Measurements from ENCODE around the gene NOC4L.
"Not testable (repeated sequence)": the region's sequence is repeated elsewhere in the genome, so short reads cannot be mapped to it uniquely, and the experiment has no call there.

The NOC4L gene

DNA sequence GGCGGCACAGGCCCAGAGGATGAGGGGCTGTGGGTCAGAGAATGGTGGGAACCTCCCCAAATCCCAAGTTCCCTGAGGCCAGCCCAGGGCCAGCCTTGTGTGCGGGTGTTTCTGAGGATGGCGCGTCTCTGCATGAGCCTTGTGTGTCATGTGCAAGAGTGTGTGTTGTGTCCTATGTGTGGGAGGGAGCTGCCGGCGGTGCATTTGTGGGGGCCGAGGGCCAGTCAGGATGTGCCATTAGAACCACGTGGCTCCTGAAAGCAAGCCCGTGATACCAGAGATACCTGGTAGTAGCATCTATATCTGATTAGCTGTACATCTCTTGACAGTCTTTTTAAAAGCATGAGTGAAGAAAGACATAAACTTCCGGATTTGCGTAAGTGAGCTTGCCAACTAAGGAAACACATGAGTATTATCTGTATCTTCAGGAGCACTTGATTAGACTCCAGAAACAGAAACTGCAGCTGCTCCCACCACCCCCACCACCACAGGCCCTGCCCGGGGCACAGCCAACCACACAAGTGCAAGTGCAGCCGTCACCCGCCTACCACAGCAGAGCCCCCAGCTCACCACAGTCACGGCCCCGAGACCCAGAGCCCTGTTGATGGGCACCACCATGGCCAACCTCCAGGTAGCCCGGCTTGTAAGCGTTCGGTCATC is 19.4 kb upstream of the NOC4L start:
- FAIRE-seq, result no peak

DNA sequence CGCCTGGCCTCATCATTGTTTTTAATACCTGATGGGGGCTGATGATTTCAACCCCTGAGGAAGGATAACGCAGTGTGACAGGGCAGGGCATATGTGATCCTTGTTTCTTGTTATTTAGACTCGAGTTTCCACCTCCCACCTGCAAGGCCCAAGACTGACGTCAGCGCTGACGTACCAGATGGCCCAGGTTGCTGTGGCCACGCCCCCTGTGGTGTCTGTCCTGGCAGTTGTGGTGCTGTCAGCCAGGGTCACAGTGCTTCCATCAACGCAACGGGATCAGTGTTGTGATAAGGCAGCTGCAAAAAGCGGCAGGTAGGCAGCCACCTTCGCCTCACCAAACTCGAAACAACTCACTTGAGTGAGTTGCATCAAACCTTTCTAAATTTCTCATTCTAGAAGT is 18.5 kb upstream of the NOC4L start:
- no peak for FAIRE-seq

DNA sequence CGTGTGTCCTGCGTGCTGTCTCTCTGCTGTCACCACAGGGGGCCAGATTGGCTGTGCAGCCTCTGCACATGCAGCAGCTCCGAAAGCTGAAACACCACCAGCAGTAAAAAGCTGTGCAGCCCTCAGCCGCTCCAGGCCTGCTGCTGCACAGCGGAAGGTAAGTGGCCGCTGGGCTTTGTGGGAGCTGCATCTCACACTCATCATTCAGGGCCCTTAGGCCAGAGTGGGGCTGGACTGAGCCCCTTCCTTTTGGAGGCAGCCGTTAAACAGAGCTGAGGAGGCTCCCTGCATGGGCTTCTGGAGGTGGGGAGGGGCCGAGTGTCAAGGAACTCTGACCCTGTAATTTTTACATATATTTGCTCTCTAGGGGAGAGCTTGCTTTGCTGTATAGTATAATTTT is 17.2 kb upstream of the NOC4L start:
- FAIRE-seq, result no peak

DNA sequence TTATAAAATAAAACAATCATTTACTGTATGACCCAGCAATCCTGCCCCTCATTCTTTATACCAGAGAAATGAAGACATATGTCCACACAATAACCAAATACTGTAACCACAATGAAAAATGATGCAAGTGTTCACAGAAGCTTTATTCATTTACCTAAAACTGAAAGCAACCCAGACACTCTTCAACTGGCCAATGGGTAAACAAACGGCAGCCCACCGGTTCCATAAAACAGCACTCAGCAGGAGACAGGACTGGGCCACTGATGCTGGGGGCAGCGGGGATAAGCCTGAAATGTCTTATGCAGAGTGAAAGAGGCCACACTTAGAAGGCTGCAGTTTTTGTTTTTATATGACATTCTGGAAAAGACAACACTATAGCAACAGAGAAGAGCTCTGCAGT is 15.2 kb upstream of the NOC4L start:
- FAIRE-seq, result no peak

DNA sequence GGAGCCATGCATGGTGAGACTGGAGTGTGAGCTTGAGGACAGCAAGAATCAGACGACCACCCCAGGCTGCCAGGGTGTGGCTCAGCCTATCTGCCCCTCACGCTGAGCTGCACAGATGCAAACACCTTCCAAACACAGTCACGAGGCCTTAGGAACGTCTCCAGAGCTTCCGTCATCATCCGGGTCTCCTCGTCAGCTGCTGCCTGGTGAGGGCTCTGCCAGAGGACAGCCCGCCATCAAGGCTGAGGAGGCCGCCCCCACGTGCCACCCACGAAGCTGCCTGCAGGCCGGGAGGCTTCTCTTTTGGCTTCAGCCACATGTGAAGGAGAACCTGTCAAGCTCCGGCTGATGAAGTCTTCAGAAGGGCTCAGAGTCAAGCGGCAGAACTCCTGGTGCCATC is 13.6 kb upstream of the NOC4L start:
- no peak for FAIRE-seq

DNA sequence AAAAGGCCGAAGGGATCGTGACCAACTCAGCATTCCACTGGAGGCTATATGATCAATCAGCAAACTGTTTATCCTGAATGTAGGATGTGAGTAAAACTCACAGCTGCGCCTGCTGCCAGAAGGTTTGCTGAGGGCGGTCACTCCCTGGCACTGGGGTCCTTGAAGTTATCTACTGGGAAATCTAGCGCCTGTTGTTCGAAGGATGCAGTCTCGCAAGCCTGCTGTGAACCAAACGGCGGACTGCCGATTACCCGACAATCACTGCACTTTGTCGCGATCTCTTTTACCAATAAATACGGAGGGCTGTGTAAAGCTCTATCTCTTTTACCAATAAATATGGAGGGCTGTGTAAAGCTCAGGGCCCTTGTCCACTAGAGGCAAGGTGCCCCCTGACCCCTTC is 13.0 kb upstream of the NOC4L start:
- no peak for FAIRE-seq

DNA sequence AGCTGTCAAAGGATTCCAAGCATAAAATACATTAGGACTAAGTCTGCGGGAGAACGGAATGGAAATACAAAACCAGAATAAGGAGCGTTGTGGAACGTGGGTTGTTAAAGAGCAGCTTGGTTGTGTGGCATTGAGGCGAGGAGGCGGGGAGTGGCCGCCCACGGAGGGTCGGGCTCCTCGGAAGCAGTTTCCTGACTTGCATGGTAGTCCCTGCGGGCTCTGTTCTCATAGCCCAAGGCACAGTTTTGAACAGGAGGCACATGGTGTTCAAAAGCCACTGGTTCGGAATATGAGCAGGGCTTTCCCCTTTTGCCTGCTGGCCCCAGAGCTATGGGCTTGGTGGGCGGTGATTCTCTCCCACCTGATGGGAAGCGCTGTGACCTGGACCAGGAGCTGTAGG is 12.3 kb upstream of the NOC4L start:
- FAIRE-seq, result no peak

DNA sequence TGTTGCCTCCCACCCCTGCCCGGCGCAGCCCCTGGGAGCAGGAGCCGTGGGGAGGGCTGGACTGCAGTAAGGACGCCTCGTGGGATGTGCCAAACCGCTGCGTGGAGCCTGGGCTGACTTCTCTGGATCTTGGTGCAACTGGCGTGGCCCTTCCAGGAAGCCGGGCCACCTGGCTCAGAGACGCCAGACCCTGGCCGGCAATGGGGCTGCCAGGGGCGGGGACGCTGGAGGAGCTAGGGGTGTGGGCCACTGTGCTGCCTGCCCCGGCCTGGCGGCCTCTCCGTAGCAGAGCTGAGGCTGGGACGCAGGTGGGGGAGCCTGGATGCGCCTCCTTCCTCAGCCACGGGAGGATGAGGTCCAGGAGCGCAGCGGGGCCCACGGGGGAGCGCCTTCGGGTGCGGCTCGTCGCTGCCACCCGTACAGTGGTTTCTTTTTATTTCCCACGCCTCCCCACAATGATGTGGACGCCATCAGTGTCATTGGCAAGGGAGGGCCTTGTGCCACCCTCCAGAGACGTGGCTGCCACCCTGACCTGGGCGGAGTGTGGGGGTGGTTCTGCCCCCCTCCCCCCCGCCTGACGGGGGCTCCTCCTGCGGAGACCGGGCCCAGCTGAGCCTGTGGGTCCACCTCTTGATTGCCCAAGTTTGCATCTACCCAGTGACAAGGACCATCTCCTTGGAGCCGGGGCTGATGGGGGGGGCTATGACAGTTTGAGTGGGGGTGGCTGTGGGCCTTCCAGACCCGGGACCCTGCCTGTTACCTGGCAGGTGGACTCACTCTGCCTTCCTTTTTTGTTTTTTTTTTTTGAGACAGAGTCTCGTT is 11.4 kb upstream of the NOC4L start:
- FAIRE-seq, result no peak

DNA sequence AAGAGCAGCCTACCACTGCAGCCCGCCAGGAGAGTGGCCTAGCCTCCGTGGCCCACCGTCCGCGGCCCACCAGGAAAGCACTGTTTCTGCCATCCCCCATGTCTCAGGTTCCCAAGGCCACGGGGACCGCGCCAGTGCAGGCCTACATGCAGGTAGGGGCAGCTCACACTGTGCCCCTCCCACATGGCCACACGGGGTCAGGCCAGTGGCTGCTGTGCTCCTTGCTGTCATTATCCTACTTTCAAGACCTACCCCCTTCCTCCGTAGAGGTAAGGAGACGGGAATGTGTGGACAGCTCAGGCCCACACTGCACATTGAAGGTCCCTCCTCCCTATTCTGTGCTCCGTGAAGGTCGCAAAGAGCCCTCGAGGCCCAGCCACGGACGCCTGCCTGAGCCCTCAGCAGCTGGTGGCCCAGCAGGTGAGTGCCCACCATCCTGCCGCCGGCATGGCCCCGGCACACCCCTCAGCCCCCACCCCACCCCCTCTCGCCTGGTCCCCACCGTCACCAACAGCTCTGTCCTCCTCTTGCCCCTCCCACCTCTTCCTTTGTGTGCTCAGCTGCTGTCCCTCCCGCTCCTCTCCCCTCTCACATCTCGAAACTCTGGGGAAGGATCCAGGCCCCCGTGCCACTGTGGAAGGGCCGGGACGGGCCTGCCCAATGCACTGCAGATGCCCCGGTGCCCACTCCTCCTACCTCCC is 10.2 kb upstream of the NOC4L start:
- FAIRE-seq, result no peak

DNA sequence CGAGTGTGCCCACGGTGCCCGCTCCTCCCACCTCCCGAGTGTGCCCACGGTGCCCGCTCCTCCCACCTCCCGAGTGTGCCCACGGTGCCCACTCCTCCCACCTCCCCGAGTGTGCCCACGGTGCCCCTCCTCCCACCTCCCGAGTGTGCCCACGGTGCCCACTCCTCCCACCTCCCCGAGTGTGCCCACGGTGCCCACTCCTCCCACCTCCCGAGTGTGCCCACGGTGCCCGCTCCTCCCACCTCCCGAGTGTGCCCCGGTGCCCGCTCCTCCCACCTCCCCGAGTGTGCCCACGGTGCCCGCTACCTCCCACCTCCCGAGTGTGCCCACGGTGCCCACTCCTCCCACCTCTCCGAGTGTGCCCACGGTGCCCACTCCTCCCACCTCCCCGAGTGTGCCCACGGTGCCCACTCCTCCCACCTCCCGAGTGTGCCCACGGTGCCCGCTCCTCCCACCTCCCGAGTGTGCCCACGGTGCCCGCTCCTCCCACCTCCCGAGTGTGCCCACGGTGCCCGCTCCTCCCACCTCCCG is 9.5 kb upstream of the NOC4L start:
- not testable (repeated sequence) for FAIRE-seq

DNA sequence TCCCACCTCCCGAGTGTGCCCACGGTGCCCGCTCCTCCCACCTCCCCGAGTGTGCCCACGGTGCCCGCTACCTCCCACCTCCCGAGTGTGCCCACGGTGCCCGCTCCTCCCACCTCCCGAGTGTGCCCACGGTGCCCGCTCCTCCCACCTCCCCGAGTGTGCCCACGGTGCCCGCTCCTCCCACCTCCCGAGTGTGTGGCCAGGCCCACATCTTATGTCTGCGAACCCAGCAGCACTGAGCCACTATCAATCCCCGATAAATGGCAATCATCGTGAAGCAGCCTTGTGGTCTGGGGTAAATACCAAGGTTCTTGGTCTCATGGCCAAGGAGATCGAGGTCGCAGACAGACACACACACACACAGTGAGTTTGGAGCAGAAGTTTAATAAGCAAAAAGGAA is 8.0 kb upstream of the NOC4L start:
- FAIRE-seq, result not testable (repeated sequence)

DNA sequence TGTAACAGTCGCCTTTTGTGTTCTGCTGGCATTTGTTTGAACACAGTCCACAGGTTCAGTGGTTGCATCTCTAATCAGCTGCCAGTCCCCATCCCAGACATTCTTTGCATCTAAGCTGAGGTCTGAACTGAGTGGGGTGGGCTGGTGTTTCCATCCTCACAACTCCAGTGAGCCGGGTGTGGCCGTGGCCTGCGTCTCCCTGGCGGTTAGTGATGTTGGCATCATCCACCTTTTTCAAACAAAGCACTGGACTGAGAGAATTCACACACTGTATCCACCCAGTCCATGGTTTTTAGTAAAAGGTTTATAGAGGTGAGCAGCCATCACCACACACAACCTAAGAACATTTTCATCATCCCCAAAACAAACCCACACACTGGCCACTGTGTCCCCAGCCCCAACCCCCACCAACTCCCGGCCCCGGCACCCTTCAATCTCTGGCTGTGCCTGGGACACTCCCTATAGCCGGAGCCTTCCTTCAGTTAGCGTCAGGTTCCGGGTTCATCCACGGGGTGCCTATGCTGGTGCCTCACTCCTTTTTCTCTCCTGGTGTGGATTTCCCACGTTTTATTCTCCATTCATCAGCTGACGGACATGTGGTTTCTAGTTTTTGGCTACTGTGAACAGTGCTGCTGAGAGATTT is 6.7 kb upstream of the NOC4L start:
- FAIRE-seq, result no peak

DNA sequence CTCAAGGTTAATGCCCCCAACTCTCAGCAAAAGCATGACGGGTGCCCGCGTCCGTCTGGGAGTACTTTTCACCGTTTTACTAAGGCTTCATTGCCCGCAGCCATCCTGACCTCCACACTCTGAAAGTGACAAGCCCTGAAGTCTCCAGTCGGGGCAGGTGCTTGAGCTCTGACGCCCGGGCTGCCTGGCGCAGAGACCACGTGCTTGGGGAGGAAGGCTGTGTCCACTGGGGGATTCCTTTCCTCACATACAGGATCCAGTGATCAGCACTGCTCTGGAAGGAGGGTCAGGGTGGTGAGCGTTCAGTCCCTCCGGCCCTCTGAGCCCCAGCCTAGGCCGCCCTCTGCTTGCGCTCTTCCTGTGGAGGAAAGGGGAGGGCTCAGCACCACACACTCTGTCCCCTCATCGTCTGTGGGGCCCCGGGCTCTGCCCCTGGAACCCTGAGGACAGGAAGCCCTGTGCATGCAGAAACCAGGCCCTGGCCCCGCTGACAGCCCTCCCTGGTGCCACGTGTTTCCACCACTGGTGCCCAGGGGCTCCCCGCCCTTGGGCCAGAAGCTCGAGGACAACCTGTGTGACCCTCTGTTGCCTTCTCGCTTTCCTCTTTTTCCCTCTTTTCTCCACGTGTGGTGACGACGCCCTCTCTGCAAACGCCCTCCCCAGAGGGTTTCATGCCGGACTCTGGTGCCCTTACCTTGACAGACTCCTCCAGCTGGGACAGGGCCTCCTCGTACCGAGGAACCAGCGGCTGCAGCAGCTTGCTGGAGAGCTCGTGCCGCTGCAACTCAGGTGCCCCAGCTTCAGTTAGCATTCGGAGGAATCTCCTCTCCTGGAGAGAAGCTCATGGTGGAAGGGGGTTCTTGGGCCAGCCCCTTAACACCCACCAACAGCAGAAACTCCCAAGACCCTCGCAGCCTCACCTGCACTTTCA is 5.1 kb upstream of the NOC4L start:
- FAIRE-seq, result no peak

DNA sequence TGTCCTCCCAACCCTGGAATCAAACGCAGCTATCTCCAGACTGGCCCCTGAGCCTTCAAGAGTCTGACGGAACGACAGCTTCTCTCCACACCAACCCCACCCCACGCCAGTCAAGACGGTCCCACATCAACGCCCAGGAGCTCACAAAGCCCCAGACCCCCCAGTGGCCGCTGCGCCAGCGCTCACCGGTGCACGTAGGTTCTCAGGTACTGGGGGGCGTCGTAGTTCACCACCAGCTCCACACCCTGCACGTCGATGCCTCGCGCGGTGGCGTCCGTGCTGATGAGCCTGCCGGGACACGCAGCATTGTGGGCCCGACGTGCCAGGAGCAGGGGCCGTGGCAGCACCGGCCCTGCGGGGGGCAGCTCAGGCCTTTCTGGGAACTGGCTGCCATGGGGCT is 4.3 kb upstream of the NOC4L start:
- FAIRE-seq, result no peak

DNA sequence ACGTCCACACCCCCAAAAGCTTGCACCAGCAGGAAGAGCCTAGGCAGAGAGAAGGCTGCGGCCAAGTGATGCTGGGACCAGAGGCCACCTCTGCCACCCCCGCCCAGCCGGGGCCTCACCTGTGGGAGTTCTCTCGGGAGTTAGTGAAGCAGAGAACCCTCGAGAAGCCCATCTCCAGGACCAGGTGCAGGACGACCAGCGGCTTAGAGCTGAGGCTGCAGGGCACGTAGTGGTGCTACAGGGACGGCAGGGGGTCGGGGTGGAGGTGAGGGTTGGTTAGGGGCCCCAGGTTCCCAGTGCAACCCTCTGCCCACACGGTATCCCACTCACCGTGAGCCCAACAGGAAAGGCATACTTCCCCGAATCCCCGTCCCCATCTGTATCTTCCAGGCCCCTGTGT is 3.8 kb upstream of the NOC4L start:
- no peak for FAIRE-seq

DNA sequence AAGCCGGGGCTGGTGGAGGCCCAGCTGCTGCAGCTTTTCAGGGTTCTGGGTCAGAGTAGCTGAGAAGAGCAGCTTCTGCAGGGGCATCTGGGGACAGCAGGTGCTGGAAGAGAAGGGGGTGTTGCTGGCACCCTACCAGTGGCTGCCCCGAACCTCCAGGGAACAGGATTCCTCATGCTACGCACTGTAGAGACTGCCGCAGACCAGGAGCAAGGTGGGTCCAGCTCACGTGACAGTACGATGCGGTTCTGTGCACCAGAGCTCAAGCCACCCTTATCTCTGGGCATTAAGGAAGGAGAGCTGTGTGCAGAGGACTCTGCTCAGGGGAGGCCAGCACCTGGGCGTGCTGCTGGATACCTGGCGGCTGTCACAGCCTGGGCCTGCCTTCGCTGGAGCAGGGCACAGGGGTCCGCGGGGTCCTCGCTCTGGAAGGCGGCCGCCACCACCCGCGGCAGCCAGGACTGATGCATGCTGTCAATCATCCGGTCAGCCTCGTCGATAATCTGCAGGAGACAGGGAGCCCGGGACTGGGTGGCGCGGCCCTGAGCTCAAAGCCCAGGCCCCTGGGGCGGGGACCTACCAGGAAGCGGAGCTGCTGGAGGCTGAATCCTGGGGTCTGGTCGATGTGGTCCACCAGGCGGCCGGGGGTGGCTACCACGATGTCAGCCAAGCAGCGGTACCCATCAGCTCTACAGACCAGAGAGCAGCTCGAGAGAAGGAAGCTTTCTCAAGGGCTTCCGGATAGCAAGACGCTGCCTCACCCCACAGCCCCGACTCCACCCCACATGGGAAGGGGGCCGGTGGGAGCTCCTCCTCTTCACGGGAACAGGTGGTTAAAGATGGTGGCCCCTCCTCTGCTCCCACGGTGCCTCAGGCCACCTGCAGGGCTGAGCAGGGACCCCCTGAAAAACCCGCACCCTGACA is 3.1 kb upstream of the NOC4L start:
- FAIRE-seq, result no peak

DNA sequence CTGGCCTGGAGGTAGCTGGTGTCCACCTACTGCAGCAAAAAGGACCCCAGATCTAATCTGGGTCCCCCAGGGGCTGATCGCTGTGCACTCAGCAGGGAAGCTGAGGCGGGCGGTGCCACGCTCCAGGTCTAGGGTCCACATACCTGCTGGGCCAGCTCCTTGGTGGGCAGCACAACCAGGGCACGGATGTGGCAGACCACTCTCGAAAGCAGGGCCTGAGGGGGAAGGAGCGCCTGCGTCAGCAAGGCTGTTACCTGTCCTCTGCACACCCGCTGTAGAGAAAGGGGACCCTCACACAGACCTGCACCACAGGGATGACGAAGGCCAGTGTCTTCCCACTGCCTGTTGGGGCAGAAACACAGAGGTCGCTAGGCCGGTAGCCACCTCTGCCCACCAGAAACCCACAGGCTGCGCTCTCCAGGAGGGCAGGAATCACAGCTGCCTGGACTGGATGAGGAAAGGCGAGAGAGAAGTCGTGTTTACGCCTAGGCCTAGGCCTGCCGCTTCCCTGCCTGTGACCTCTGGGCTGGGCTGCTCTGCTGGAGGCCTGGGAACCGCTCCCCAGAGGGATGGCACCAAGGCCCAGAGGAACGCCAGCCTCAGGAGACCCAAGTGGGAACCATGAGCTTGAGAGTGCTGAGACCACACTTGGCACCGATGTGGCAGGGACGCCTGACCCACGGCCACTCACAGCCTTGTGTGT is 2.1 kb upstream of the NOC4L start:
- FAIRE-seq, result no peak

DNA sequence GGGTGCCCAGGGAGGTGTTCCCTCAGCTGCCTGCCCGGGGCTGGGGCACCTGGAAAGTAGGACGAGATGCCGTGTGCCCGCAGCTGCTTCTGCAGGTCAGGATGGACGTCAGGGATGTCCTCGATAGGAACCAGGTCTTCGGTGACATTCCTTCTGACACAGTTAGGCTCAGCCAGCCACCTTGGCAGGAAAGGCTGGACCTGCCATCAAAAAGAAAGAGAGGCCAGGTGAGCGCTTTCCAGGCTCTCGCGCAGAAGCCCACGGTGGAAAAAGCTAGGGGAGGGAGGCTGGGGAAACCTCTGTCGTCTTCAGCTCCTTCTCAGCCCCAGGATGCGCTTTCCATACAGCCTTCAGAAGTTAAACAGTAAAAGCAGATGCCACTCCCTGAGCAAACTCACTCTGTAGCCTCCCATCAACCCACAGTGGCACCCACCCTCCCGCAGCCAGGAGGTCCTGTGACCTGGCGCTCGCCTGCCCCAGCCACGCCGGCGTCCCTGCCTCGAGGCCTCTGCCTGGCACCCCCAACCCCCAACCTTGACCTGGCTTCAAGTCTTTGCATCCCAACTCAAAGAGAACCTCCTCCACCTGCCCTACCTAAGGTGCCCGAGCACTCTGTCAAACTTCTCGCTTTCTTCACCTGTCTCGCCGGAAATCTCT is 1.4 kb upstream of the NOC4L start:
- no peak for FAIRE-seq

DNA sequence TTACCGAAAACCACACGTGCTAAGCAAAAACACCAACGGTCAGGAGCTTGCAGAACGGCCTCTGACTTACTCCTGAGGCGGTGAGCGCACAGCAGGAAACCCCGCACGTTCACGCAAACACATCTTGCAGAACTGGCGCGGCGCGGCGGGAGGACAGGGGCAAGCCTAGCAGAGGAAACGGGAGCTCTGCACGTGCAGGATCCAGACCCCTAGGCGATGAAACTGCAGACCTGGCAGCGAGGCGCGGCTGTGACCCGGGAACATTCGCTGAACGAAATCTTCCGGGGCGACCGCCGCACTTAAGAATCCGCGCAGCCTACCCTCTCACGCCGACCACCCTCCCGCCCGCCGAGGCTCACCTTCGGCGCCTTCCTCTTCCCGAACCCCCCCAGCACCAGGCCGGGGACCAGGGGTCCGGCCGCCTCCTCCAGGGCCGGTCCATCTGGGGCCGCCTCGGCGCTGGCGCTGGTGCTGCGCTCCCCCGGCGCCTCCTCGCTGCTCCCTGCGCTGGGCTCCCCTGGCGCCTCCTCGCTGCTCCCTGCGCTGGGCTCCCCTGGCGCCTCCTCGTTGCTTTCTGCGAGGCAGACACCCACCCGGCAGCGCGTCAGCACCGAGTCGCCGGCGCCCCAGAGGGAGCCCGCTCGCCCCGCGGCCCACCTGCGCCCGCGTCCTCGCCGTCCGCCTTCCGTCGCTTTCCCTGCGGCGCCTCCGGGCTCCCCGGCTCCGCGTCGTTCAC is 753 bp upstream of the NOC4L start:
- FAIRE-seq, result no peak

Measured in colon (tissue), 2 donors.